ENCODE results near the gene DUSP19.
"Not testable (repeated sequence)": the region's sequence is repeated elsewhere in the genome, so short reads cannot be mapped to it uniquely, and the experiment has no call there.

The DUSP19 gene, protein sequence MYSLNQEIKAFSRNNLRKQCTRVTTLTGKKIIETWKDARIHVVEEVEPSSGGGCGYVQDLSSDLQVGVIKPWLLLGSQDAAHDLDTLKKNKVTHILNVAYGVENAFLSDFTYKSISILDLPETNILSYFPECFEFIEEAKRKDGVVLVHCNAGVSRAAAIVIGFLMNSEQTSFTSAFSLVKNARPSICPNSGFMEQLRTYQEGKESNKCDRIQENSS

DNA sequence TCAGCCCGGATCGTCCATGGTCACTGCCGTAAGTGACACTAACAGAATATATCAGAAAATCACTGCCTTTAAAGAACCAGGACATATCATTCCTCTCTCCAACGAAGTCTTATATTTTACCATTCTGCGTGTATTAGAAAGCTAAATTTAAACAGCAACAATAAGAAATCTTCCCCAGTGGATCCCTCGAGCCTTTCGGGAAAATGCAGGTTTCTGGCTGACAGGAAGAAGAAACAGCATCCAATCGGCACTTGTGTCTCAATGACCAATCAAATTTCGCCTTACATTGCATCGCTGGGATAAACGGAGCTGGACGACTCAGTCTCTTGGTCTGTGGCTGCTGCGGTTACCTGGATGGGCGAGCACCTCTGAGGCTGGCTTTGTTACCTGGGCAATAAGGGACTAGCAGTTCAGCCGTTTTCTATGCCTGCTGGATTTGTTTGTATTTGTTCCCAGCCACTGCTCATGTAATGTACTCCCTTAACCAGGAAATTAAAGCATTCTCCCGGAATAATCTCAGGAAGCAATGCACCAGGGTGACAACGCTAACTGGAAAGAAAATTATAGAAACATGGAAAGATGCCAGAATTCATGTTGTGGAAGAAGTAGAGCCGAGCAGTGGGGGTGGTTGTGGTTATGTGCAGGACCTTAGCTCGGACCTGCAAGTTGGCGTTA lies at the start of gene DUSP19:
Gene DUSP19 (plus strand): TSS at position 284 of the 675 bp plus-strand sequence. CDS start 187 bp downstream, at position 471.
- DNase-seq, result peak; percentile 78

DNA sequence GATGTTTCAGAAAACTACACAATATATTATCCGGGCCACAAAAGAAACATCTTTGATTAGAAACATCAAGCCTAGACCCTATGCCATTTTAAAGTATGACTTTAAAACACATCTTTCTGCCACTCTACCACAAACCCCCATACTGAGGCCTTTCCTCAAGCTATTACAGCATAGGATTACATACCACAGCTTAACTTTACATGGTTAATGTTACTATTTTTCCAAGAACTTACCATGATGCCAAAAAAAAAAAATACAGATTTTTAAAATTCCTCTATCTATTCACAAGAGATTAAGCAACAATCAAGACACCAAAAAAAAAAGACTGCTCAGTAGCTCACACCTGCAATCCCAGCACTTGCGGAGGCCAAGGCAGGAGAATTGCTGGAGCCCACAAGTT lies 49.3 kb upstream of the DUSP19 start:
- DNase-seq, result no peak

DNA sequence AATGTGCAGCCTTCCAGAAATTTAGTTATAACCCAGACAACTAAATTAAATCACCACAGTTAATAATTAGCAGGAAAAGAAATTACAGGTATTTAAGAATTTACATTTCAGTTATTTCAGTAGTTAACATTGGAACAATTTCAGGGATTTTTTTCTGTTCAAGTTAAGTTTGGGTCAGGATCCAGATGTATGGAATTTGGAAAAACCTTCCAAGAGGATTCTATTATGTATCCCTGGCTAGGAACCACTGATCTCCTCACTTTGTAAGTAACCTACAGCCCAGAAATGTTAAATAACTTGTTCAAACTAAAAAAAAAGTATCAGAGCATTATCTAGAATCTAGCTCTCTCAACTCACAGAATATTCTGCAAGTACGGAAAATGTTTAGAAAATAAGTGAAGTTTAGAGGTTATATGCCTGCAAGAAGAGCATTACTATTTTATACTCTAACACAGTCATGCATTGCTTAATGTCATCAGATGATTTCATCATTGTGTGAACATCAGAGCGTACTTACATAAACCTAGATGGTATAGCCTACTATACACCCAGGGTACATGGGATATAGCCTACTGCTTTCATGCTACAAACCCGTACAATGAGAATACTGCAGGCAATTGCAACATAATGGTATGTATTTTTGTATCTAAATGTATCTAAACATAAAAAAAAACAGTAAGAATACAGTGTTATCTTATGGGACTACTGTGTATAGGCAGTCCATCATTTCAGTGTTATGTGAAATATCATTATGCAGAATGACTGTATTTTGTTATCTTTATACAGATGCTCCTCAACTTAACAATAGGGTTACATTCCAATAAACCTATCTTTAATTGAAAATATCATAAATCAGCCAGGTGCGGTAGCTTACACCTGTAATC lies 46.4 kb upstream of the DUSP19 start:
- DNase-seq, result no peak

DNA sequence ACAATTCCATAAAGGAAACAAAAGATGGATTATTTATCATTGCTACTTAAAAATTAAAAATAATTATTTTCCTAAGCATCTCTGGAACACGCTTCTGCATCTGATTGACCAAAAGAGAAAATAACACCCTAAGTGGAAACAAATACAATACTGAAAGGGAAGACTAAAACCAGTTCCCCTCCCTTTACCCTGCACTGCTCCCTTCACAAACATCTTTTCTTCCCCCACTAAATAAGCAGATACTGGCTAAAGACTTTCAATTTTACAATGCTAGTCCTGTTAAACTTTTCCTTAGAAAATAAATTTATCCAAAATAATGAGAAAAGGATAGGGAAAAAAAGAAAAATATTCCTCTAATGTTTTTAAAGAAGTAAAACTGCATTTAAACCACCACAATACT lies 44.6 kb upstream of the DUSP19 start:
- no peak for DNase-seq

DNA sequence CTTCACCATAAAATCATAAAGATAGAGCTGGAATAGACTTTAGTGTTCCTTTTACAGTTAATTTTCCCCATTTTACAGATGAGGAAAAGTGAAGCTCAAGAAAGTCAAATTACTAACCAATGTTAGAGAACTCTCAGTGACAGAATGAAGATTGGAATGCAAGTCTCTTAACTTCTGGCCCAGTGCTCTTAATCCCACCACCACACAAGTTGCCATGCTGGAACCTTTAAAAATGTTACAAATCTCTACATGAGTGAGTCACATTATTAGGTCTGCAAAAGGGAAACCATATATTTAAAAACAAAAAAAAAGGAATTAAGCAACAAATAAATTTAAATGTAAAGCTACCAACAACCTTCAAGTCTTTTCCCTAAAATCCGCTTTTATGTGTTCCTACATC lies 43.7 kb upstream of the DUSP19 start:
- DNase-seq, result no peak

DNA sequence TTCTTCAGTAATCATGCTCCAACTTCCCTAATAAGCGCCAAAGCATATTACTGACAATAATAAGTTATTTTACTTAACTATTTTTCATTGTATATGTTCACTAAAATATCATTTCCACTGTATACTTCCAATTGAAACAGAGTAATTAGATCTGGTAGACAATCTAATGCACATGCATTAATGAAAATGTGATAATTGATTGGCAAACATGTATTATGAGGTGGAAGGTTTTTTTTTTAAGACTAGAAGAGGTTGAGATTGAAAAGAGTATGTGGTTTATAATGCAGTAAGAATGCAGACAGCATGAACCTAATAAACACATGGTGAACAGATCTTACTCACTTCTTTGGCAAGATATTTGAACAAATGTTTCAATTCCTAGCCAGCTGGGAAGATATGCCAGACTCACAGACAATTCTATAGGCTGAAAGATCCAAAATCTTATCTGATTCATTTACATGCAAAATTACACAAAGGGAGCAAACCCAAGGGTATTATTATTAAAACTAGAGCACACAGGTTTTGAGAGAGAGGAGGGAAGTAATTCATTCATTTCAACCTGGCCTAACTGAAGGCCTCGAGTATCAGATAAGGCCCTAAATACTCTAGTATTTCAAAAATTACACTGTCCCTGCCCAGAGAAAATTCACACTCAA lies 43.1 kb upstream of the DUSP19 start:
- no peak for DNase-seq

DNA sequence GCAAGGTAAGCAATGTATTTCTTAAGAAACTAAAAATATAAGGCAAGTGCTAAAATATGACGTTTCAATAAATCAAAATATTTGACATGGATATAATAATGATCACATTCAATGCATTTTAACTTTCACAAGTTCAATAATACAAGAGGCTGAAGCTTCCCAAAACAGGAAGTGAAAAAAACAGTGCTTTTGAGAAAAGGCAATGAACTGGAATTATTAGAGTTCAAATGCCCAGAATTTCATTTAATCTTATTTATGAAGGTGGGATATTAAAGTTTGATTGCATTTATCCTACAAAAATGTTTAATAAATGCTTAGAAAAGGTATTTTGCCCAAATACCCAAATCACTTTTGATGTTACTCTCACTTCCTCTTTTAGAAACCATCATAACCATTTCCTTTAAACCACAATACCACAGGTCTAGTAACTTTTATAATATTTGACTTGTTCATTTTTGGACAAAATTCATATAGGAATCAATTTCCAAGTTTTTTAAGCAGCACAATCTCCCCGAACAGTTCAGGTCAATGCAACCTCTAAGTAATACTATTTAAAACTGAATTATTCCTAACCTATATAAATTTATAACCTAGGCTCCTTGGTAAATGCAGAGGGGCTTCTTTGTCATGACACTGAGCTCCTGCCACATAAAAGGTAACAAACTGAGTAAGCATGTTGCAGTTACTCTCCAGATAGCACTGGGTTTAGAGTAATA lies 42.4 kb upstream of the DUSP19 start:
- no peak for DNase-seq

DNA sequence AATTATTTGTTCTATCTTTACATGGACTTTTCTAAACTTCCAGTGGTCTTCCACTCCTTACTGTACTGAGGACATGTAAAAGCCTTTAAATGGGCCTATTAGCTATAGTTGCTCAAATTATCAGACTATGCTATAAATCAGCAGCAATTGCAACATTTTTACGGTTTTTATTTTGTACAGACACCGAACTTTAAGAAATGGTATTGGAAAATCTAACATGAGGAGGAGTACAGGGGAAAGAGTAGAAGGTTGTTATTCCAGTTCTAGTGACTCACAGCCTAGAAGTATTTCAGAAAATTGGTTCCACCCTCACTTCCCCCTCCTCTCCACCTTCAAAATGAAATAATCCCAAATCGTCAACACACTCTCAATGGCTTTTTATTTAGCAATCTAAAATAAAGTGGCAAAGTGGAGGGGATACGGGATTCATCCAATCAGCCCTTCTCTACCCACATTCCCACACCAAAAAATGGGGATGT lies 41.4 kb upstream of the DUSP19 start:
- DNase-seq, result no peak

DNA sequence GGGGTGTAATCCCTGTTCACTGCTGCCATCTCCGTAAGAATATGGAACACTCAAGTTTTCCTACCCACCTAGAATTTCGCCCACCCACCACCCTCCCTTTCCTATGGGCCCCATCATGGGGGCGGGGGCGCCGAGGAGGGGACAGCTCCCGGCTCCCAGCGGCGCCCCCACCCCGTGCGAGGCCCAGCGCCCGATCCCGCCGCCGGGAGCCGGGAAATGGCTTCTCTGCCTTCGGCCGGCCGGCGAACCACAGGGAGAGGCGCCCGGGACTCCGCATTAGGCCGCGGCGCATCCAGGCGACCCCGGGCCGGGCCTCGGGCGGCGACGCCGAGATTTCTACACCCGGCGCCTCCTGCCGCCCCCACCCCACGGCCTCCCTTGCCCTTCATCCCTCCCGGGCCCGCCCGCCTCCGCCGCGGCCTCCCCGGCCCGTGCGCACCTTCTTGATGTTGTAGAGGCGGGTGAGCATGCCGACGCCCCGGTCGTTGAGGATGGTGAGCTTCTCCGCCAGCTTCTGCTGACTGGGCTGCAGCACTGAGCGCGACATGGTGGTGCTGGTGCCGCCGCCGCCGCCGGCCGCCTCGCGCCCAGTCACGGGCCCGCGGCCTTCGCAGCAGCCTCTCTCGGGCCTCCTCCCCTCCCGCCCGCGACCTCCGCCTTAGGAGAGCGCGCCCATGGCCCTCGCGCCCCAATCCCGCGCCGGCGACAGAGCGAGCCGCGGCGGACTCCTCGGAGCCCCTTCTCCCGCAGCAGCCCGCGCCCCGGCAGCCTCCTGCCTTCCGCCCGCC lies 40.8 kb upstream of the DUSP19 start:
- DNase-seq, result peak; percentile 11

DNA sequence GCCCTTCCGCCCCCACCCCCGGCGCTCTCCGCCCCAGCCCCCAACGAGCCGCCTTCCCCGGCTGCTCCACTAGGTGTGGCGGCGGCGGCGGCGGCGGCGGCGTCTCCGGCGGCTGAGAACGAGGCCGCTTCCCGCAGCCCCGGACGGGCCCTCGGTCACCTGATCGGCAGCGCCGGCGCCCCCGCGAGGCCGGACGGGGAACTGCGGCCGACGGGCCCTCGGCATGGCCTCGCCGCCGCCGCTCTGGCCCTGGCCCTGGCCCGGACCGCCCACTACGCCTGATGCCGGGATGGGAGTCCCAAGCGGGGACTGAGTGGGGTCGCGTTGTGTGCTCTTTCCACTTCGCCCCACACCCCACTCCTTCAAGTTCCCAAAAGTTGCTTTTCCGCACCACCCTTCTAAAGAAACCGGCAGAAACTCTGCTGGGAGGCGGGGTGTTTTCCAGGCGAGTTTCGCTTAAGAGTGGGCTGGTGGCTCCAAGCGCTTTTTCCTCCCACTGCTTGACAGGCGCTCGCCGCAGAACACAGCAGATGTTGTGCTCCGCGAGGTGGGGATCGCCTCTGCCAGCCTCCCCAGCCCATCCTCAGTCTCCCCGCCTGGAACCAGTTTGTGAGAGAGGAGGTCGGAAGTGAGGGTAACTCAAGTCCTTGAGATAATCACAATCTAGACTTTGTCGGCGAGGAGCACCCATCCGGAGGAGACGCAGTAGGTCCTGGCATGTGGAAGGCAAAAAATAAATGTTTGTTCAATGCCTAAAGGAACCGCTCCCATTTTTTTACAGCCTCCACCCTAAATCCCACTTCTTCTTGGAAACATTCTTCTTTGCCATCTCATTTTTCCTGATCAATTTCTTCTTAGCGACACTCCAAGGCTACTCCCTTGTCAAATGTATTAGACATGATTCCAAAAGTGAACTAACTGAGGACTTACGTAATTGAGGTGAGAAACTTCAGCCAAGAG lies 39.9 kb upstream of the DUSP19 start, which contains the start of gene NCKAP1:
Gene NCKAP1 (minus strand): TSS at position 117 of the 960 bp plus-strand sequence. CDS start 358 bp downstream, outside the sequence.
- DNase-seq, result peak; percentile 58

DNA sequence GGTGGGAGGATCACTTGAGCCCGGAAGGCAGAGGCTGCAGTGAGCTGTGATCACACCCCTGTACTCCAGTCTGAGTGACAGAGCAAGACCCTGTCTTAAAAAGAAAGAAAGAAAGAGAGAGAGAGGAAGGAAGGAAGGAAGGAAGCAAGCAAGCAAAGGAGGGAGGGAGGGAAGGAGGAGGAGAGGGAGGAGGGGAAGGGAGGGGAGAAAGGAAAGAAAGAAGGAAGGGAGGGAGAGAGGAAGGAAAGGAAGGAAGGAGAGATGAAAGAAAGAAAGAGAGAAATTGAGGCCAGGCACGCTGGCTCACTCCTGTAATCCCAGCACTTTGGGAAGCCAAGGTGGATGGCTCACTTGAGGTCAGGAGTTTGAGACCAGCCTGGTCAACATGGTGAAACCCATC lies 37.9 kb upstream of the DUSP19 start:
- no peak for DNase-seq

DNA sequence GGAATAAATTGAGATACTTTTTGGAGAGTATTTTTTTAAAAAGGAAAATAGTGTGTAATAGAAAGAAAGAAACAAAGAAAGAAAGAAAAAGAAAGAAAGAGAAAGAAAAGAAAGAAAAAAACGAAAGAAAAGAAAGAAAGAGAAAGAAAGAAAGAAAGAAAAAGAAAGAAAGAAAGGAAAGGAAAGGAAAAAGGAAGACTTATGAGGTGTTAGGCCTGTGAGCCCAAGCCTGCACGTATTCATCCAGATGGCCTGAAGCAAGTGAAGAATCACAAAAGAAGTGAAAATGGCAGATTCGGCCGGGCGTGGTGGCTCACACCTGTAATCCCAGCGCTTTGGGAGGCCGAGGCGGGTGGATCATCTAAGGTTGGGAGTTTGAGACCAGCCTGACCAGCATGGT lies 35.0 kb upstream of the DUSP19 start:
- DNase-seq, result not testable (repeated sequence)

DNA sequence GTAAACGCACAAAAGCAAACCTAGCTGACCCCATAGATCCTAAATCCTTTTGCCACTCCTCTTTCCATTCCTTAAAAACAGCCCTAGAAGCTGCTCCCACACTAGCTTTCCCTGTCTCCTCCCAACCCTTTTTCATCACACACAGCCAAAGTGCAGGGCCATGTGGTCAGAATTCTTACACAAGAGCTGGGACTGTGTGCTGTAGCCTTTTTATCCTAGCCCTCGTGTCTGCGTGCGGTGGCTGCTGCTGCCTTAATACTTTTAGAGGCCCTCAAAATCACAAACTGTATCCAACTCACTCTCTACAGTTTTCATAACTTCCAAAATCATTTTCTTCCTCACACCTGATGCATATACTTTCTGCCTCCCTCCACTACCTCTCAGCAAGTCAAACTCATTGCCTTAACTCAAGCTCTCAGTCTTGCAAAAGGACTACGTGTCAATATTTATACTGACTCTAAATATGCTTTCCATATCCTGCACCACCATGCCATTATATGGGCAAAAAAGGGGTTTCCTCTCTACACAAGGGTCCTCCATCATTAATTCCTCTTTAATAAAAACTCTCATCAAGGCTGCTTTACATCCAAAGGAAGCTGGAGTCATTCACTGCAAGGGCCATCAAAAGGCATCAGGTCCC lies 30.9 kb upstream of the DUSP19 start:
- DNase-seq, result not testable (repeated sequence)

DNA sequence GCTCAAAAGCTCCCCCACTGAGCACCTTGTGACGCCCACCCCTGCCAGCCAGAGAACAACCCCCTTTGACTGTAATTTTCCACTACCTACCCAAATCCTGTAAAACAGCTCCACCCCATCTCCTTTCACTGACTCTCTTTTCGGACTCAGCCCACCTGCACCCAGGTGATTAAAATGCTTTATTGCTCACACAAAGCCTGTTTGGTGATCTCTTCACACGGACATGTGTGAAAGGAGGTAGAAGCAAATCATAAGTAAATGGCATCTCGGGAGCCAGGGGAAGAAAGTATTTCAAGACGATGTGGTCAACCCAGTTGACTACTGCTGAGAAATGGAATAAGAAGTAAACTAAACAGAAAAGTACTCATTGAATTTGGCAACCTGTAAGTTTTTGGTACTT lies 29.1 kb upstream of the DUSP19 start:
- no peak for DNase-seq

DNA sequence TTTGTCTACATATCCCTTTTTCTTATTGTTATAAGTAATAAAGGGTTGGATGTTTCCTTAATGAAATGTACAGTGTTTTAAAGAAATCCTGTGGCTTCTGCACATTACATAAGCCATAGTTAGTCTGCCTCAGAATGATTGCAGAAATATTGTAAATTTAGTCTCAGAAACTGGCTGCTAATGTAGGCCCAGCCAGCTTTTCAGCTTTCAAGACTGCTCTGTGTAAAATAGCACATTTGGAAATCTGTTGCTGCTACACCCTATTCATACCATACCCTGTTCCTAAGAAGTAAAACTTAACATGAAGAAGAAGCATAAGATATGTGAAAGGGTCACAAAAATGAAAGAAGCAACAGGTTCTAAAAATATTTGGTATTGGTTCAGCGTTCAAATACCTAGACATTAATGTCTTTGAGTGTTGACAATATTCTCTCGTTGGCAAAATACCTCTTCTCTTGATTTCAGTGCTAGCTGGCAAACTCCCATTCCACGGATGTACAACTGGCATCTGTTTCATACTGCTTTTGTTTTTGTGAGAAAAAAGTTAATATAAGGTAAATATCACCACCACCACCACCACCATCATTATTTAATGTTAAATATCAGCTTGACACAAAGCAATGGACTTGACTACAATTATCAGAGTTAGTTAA lies 21.1 kb upstream of the DUSP19 start:
- DNase-seq, result no peak

DNA sequence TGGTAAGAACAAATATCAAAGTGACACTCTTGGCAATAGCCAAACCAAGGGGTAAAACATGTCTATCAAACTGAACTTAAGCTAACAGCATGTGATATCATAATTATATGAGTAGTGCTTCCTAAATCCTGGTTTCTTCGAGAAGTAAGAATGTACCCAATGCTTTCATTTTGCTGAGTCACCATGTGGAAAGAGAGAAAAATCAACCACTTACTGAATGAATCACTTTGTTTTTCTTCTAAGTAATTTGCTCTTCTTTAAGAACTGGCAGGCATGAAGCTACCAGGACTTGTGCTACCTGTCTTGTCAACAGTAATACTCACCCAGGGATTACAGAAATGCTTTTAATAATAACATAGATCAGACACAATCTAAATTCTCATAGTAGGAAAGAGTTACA lies 19.0 kb upstream of the DUSP19 start:
- no peak for DNase-seq

DNA sequence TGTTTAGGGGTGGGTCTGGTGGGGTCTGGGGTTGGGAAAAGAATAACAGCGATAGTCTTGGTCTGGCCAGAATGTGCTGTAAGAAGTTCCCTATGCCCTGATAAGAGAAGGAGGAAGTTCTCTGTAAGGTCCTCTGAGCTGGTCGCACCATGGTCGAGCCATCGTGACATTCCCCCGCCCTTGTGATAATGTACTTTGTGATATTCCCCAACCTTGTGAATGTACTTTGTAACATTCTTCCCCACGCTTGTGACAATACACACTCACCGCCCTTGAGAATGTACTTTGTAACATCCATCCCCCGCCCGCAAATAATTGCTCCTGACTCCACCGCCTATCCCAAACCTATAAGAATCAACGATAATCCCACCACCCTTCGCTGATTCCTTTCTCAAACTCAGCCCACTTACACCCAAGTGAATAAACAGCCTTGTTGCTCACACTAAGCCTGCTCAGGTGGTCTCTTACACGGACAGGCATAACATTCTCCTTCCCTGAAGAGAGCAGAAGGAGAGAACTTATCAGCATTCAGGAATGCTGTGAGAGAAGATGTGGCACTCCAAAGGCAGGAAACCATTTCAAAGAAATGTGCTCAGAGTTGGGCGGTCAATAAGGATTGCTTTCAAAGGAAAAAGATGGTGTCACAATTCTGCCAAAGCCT lies 17.8 kb upstream of the DUSP19 start:
- no peak for DNase-seq

DNA sequence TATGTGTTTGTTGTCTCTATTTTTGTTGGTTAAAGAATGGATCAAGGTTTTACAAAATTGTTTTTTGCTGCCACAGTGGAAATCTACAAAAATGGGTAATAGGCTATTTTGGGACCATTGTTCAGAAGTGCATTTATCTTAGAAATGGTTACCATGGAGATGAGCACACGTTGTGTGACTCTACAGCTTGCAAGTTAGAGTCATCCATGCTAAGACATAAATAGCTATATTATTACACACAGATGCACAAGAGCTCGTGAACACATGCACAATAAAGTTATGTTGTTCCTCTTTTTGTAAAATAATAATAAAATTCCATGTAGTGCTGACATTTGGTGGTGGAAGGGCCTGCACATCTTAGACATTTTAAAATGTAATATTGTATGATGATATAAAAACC lies 15.5 kb upstream of the DUSP19 start:
- no peak for DNase-seq

DNA sequence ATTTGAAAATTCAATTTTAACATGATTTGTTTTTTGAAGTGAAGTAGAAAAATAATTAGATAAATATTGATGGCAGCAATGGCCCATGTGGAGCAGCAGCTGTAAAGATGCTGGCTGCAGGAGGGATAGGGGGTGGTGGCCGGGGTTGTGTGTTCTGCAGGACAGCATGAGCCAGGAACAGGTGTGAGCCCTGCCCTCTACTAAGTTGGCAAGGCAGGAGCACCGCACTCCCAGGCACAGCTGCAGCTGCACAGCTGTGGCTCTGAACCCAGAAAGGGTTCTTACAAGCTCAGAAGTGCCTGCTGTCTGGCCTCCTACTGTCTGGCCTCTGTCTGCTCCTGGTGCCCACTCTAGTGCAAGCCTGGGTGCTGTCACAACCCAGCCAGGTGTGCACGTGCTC lies 10.0 kb upstream of the DUSP19 start:
- no peak for DNase-seq
